ENCODE measurements around the gene ATXN7L3. TPM values are rescaled to one million over a fixed set of nuclear protein-coding genes. Genes with fewer than 3 reads are reported as not detected.

The ATXN7L3 gene
- total RNA-seq, 2 donors from 2014 or later: 46.5 to 55.8 TPM

- Histone ChIP-seq H3K9me3 (no peaks in the 10 kb centered on the region), H3K36me3 (no peaks in the 10 kb centered on the region), H3K4me3 (no peak overlapping the region), H3K27me3 (replicated peaks; ENCODE audit: insufficient read depth) (no peaks in the 10 kb centered on the region), H3K4me1 (ENCODE audit: control insufficient read depth in 1 of 2, low read depth in 2 of 2) (no peaks in the 10 kb centered on the region), H3K27ac (no peak overlapping the region)
- DNase-seq (ENCODE audit: low spot score): no peak
- ATAC-seq (ENCODE audit: insufficient number of reproducible peaks, low FRiP score, low read depth): no peak
- no peak for TF ChIP-seq CTCF (IDR thresholded peaks at IDR 0.05)
These were observed 36.8 kb upstream of the ATXN7L3 start for GRCh38 chr17:44236444-44236991.

GRCh38 chr17:44235583-44235936 lies 35.9 kb upstream of the ATXN7L3 start:
- Histone ChIP-seq H3K9me3 (no peaks in the 10 kb centered on the region), H3K4me3 (no peak overlapping the region), H3K4me1 (ENCODE audit: control insufficient read depth in 1 of 2, low read depth in 2 of 2) (no peaks in the 10 kb centered on the region), H3K36me3 (no peaks in the 10 kb centered on the region), H3K27ac (no peak overlapping the region), H3K27me3 (replicated peaks; ENCODE audit: insufficient read depth) (no peaks in the 10 kb centered on the region)
- DNase-seq (ENCODE audit: low spot score): no peak
- TF ChIP-seq CTCF (IDR thresholded peaks at IDR 0.05): no peak
- ATAC-seq (ENCODE audit: insufficient number of reproducible peaks, low FRiP score, low read depth): no peak

- Histone ChIP-seq H3K4me3 (no peak overlapping the region), H3K9me3 (no peaks in the 10 kb centered on the region), H3K4me1 (ENCODE audit: control insufficient read depth in 1 of 2, low read depth in 2 of 2) (no peaks in the 10 kb centered on the region), H3K27ac (no peak overlapping the region), H3K27me3 (replicated peaks; ENCODE audit: insufficient read depth) (no peaks in the 10 kb centered on the region), H3K36me3 (no peaks in the 10 kb centered on the region)
- no peak for TF ChIP-seq CTCF (IDR thresholded peaks at IDR 0.05)
- ATAC-seq (ENCODE audit: insufficient number of reproducible peaks, low FRiP score, low read depth) (no peak), DNase-seq (ENCODE audit: low spot score) (no peak)
These were observed 33.9 kb upstream of the ATXN7L3 start for GRCh38 chr17:44233582-44233981.

GRCh38 chr17:44232061-44232460 lies 32.4 kb upstream of the ATXN7L3 start:
- H3K27me3 ChIP-seq (replicated peaks; ENCODE audit: insufficient read depth): no peaks in the 10 kb centered on the region
- no peak overlapping the region for H3K4me3 ChIP-seq
- no peak for DNase-seq (ENCODE audit: low spot score)
- no peaks in the 10 kb centered on the region for H3K9me3 ChIP-seq
- H3K27ac ChIP-seq: no peak overlapping the region
- no peak for ATAC-seq (ENCODE audit: insufficient number of reproducible peaks, low FRiP score, low read depth)
- no peaks in the 10 kb centered on the region for H3K4me1 ChIP-seq (ENCODE audit: control insufficient read depth in 1 of 2, low read depth in 2 of 2)
- no peaks in the 10 kb centered on the region for H3K36me3 ChIP-seq
- TF ChIP-seq CTCF (IDR thresholded peaks at IDR 0.05): no peak

- TF ChIP-seq CTCF (IDR thresholded peaks at IDR 0.05): no peak
- Histone ChIP-seq H3K9me3 (no peaks in the 10 kb centered on the region), H3K27ac (no peak overlapping the region), H3K4me3 (no peak overlapping the region), H3K36me3 (no peaks in the 10 kb centered on the region), H3K4me1 (ENCODE audit: control insufficient read depth in 1 of 2, low read depth in 2 of 2) (no peaks in the 10 kb centered on the region), H3K27me3 (replicated peaks; ENCODE audit: insufficient read depth) (no peaks in the 10 kb centered on the region)
- ATAC-seq (ENCODE audit: insufficient number of reproducible peaks, low FRiP score, low read depth): no peak
- no peak for DNase-seq (ENCODE audit: low spot score)
These were observed 30.5 kb upstream of the ATXN7L3 start for GRCh38 chr17:44230140-44230539.
